Heart right ventricle (tissue), 16 donors: Measurements from ENCODE around the gene NACAD. TPM values are rescaled to one million over a fixed set of nuclear protein-coding genes. Genes with fewer than 3 reads are reported as not detected.

ENCODE experiments used
- ATAC-seq, 8 donors: fragments of 200-7000 bp; cut with Tn5 transposase; one replicate each; pipeline ENCODE4 v1.9.1; 2020; ENCODE audit warnings: mild to moderate bottlenecking in 8 of 8, moderate library complexity in 8 of 8, moderate number of reproducible peaks in 1 of 8
- DNase-seq, 2 donors: peaks; one replicate each; pipeline ENCODE4 v3.0.0-alpha.2; 2020
- H3K27ac ChIP-seq, 10 donors: fragments of 200-600 bp; sonication (generic) in 2 of 10; one replicate each; pipeline versions ENCODE4 v1.5.0 to v1.8.0; 2020 to 2022; ENCODE audit warnings: mild to moderate bottlenecking in 3 of 10
- H3K27me3 ChIP-seq, 7 donors: fragments of 200-600 bp; one replicate each; pipeline ENCODE4 v1.8.0; 2021 to 2022; ENCODE audit warnings: mild to moderate bottlenecking in 2 of 7
- H3K36me3 ChIP-seq, 9 donors: fragments of 200-600 bp; sonication (generic) in 1 of 9; one replicate each; pipeline versions ENCODE4 v1.5.0 to v1.8.0; 2020 to 2022; ENCODE audit warnings: mild to moderate bottlenecking in 2 of 9
- H3K4me1 ChIP-seq, 9 donors: fragments of 200-600 bp; sonication (generic) in 1 of 9; one replicate each; pipeline versions ENCODE4 v1.5.0 to v1.8.0; 2020 to 2022; ENCODE audit warnings: mild to moderate bottlenecking in 4 of 9
- H3K4me3 ChIP-seq, 10 donors: fragments of 200-600 bp; sonication (generic) in 2 of 10; one replicate each; pipeline versions ENCODE4 v1.5.0 to v1.8.0; 2020 to 2022; ENCODE audit warnings: mild to moderate bottlenecking in 7 of 10, moderate library complexity in 2 of 10
- H3K9me3 ChIP-seq, 11 donors: fragments of 200-600 bp in 10 of 11; sonication (generic) in 2 of 11; one replicate each; pipeline versions ENCODE4 v1.5.0 to v1.8.0; 2013 to 2022; ENCODE audit warnings: mild to moderate bottlenecking in 2 of 11, control low read depth in 1 of 11, moderate library complexity in 1 of 11
- WGBS, 2 donors: extraction: QIAGEN DNeasy Blood & Tissue Kit; methylation state at CpG; one replicate each; pipeline ENCODE4 v1.1.7; 2013; ENCODE audit warnings: inconsistent platforms in 1 of 2; 5-methylcytosine and 5-hydroxymethylcytosine counted together
- intact Hi-C, 10 donors: fragments of 100-400 bp; cut with DNase I; formaldehyde crosslinking; loops; one replicate each; pipeline versions ENCODE4 v1.11.1 to v1.14.2; 2022
- polyA plus RNA-seq, 2 donors: library from polyadenylated mRNA; stranded (reverse); fragments of 200-250 nt; gene quantifications; one replicate each; pipeline ENCODE4 v1.2.3, GENCODE V29; 2013
- total RNA-seq, 10 donors: library from RNA; stranded (reverse); fragmentation: NEBNext Ultra II Directional in 3 of 10; extraction: Animal tissue kit (Norgen Biotek cat#: 25700) in 3 of 10; gene quantifications; one replicate each; pipeline versions ENCODE4 v1.2.1 to v1.2.4, GENCODE V29; 2021 to 2023
- TF ChIP-seq, protein P1 (sequence below), 9 donors: fragments of 200-600 bp; sonication (generic) in 2 of 9; IDR thresholded peaks; one replicate each; pipeline versions ENCODE4 v1.5.0 to v1.8.0; 2021 to 2022; ENCODE audit warnings: antibody characterized with exemption in 9 of 9, mild to moderate bottlenecking in 5 of 9, moderate library complexity in 1 of 9
- donor health status: Arrhythmogenic right ventricular cardiomyopathy.
- donor health status: ischemic (EF 13 %, LVEDD 7.1; RV severe dilation, severe dysfunction).
- donor health status: healthy with polysubstance abuse.
- donor health status: DM: no; HTN: yes; CAD: no.
- donor health status: DM: no; HTN: no; CAD: no.
- donor health status: ischemic (EF 25% LVEDD 6.9; RV normal size, moderate dysfunction).
- donor health status: ischemic (EF 25% LVEDD 5.7; RV mildly dilated, moderate dysfunction).
- donor health status: healthy.
- donor health status: DM: yes; HTN: yes; CAD: no.
- donor health status: Ischemic cardiomyopathy.
- donor health status: ischemic (EF 35%, LVEDD 5.7; RV mildly dilated, moderate dysfunction).
- donor health status: nonischemic (EF 11% LVEDD 7.7; RV severe dilation, severe dysfunction).
- donor health status: DM: yes; HTN: yes; CAD: no.
- donor health status: PGD.
- donor health status: ischemic (EF 29% LVEDD 5.4; RV normal size, mild dysfunction).
- donor health status: nonischemic (EF 23%, LVEDD 6.1; RV moderate dilation, normal function).

The NACAD gene
- total and polyA plus RNA-seq, 12 donors = 3.0 to 12.0 (median 4.7) TPM

- WGBS, 2 donors = 56 to 63% methylated on average over 4 of the region's 4 CpGs
- TF ChIP-seq, protein P1, sequence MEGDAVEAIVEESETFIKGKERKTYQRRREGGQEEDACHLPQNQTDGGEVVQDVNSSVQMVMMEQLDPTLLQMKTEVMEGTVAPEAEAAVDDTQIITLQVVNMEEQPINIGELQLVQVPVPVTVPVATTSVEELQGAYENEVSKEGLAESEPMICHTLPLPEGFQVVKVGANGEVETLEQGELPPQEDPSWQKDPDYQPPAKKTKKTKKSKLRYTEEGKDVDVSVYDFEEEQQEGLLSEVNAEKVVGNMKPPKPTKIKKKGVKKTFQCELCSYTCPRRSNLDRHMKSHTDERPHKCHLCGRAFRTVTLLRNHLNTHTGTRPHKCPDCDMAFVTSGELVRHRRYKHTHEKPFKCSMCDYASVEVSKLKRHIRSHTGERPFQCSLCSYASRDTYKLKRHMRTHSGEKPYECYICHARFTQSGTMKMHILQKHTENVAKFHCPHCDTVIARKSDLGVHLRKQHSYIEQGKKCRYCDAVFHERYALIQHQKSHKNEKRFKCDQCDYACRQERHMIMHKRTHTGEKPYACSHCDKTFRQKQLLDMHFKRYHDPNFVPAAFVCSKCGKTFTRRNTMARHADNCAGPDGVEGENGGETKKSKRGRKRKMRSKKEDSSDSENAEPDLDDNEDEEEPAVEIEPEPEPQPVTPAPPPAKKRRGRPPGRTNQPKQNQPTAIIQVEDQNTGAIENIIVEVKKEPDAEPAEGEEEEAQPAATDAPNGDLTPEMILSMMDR (IDR thresholded peaks at IDR 0.05) = no peak
- H3K9me3 ChIP-seq = no peaks in the 10 kb centered on the region
- ATAC-seq (peak in 7 of 8 donors; percentile 65 to 77 (median 72)), DNase-seq (peak in 1 of 2 donors; percentile 20)
- H3K36me3 ChIP-seq = peaks cover 0 to 26% (median 6%) of the 10 kb centered on the region in 9 donors
- H3K4me3 ChIP-seq = no peak overlapping the region
- no peaks in the 10 kb centered on the region for H3K27me3 ChIP-seq
- H3K4me1 ChIP-seq = peaks cover 0 to 58% (median 21%) of the 10 kb centered on the region in 9 donors
- peak overlapping the region in 3 of 10 donors; percentile 2 to 32 (median 23) for H3K27ac ChIP-seq
- intact Hi-C loops = no loop called here
Measured at GRCh38 chr7:45033931-45034290, 54.9 kb downstream of the NACAD start.

DNA sequence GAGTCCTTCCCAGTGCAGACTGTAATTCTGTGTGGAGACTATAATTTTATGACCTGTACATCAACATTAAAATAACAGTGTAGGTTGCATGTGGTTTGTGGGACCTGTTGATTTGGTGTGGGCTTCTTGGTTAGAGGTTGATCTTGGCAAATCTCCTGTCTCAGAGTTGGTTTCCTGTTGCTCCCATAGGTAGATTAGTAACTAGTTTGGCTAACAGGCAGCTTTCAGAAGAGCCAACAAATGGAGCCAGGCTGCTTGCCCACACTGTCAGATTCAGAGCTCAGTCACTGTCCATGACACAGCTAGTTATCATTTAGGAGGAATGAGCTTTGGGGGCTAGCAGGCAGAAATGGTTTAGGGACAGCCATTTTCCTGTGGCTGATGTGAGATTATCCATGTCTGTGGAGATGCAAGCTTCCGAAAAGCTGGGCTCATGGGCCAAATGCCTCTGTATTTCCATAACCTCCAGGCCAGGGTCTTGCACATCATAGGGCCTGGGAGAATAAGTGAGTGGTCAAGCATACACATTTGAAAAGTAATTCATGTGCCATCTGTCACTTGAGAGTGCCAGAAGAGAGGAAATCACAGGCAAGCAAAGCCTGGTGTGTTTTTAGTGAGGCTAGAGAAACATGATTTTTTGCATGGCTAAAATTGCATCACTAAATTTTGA is 55.4 kb downstream of the NACAD start:
- TF ChIP-seq, protein P1 (IDR thresholded peaks at IDR 0.05) = no peak
- no peak overlapping the region for H3K4me3 ChIP-seq
- intact Hi-C loops = no loop called here
- DNase-seq (no peak), ATAC-seq (peak in 1 of 8 donors; percentile 9)
- H3K27me3 ChIP-seq = no peaks in the 10 kb centered on the region
- H3K36me3 ChIP-seq = peaks cover 0 to 24% (median 2%) of the 10 kb centered on the region in 9 donors
- peaks cover 0 to 60% (median 21%) of the 10 kb centered on the region in 9 donors for H3K4me1 ChIP-seq
- WGBS, 2 donors = 75 to 79% methylated on average over 1 of the region's 1 CpG
- H3K27ac ChIP-seq = peak overlapping the region in 4 of 10 donors; percentile 2 to 38 (median 28)
- no peaks in the 10 kb centered on the region for H3K9me3 ChIP-seq

DNA sequence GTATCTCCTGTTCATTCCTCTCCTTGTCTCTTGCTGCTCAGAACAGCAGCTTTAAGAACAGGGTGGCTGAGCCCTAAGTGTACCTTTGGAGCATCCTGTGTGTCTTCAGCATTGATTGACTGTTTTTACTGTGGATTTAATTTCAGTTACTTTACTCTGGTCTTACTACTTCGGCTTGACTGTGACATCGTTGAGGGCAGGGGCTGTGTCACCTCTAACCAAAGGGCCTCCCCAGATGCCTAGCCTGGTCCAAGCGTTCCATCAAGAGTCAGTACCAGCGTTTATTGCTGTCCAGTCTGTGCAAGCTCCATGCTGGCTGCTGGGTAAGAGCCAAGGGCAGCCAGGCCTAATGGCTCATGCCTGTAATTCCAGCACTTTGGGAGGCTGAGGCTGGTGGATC is 56.3 kb downstream of the NACAD start:
- TF ChIP-seq, protein P1 (IDR thresholded peaks at IDR 0.05) = no peak
- intact Hi-C loops = no loop called here
- Histone ChIP-seq H3K27me3 (no peaks in the 10 kb centered on the region), H3K27ac (no peak overlapping the region), H3K4me3 (no peak overlapping the region), H3K36me3 (peaks cover 0 to 28% (median 0%) of the 10 kb centered on the region in 9 donors), H3K4me1 (peaks cover 0 to 55% (median 21%) of the 10 kb centered on the region in 9 donors), H3K9me3 (no peaks in the 10 kb centered on the region)
- ATAC-seq (no peak), DNase-seq (no peak)
- 91 to 92% methylated on average over 4 of the region's 4 CpGs for WGBS, 2 donors

DNA sequence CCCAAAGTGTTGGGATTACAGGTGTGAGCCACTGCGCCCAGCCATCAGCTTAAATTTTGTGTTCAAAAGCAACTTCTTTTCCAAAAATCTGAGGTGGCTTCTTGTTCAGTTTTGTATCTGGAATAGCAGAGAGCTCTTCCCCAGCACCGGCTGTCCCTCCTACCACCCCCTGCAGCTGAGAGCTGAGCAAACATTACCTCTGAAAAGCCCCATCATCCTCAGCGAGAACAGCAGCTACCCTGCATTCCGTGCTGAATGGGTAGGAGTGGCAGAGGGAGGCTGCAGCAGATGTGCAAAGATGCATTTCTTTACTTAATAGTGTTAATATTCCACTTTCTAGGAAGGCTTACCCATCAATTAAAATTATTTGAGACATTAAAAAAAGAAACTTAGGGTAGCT is 56.9 kb downstream of the NACAD start:
- TF ChIP-seq, protein P1 (IDR thresholded peaks at IDR 0.05) = no peak

More for the DNA sequence above, 56.9 kb downstream of the NACAD start:
- Histone ChIP-seq H3K27me3 (no peaks in the 10 kb centered on the region), H3K27ac (no peak overlapping the region), H3K36me3 (peaks cover 0 to 33% (median 0%) of the 10 kb centered on the region in 9 donors), H3K4me1 (peaks cover 0 to 58% (median 21%) of the 10 kb centered on the region in 9 donors), H3K9me3 (no peaks in the 10 kb centered on the region), H3K4me3 (no peak overlapping the region)
- intact Hi-C loops = no loop called here
- WGBS, 2 donors = 85 to 90% methylated on average over 4 of the region's 4 CpGs
- ATAC-seq = no peak
- DNase-seq = no peak

Other genes with a start within 250 kb of the NACAD start
- gene H2AZ2, start 240.9 kb downstream of the NACAD start, total RNA-seq = 100 to 1,000 TPM; 206 to 280 (median 259) TPM
- 100 to 1,000 TPM; 109 to 131 TPM for gene H2AZ2, start 240.9 kb downstream of the NACAD start, polyA plus RNA-seq
- 10 to 100 TPM; 12.7 to 18.7 (median 16.7) TPM for gene PURB, start 203.4 kb downstream of the NACAD start, total RNA-seq
- gene PURB, start 203.4 kb downstream of the NACAD start, polyA plus RNA-seq = 1 to 10 TPM; 6.6 to 7.7 TPM
- gene MYO1G, start 110.0 kb downstream of the NACAD start, total RNA-seq = 10 to 100 TPM in 1 of 10 donors, 1 to 10 TPM in 3, under 1 TPM in 6; 0.30 to 11.0 (median 0.65) TPM
- 1 to 10 TPM in 1 of 2 donors, under 1 TPM in 1; 0.66 to 1.0 TPM for gene MYO1G, start 110.0 kb downstream of the NACAD start, polyA plus RNA-seq
- 10 to 100 TPM; 21.5 to 37.7 (median 25.4) TPM for gene CCM2, start 88.8 kb downstream of the NACAD start, total RNA-seq
- gene CCM2, start 88.8 kb downstream of the NACAD start, polyA plus RNA-seq = 10 to 100 TPM; 45.1 to 71.1 TPM
- 10 to 100 TPM; 57.1 to 88.2 (median 66.7) TPM for gene TBRG4, start 22.7 kb upstream of the NACAD start, total RNA-seq
- 10 to 100 TPM; 74.3 to 93.9 TPM for gene TBRG4, start 22.7 kb upstream of the NACAD start, polyA plus RNA-seq
- 10 to 100 TPM; 12.7 to 40.8 (median 24.9) TPM for gene RAMP3, start 68.8 kb upstream of the NACAD start, total RNA-seq
- 10 to 100 TPM; 65.3 to 70.2 TPM for gene RAMP3, start 68.8 kb upstream of the NACAD start, polyA plus RNA-seq